ENCODE results near the gene C11orf97. TPM values are rescaled to one million over a fixed set of nuclear protein-coding genes. Genes with fewer than 3 reads are reported as not detected.
"Not testable (repeated sequence)": the region's sequence is repeated elsewhere in the genome, so short reads cannot be mapped to it uniquely, and the experiment has no call there.

The C11orf97 gene, protein sequence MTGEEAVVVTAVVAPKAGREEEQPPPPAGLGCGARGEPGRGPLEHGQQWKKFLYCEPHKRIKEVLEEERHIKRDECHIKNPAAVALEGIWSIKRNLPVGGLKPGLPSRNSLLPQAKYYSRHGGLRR
- total RNA-seq (2014; rRNA removed; shearing (Covaris generic); ENCODE audit: low replicate concordance), result not detected in 2 replicates

DNA sequence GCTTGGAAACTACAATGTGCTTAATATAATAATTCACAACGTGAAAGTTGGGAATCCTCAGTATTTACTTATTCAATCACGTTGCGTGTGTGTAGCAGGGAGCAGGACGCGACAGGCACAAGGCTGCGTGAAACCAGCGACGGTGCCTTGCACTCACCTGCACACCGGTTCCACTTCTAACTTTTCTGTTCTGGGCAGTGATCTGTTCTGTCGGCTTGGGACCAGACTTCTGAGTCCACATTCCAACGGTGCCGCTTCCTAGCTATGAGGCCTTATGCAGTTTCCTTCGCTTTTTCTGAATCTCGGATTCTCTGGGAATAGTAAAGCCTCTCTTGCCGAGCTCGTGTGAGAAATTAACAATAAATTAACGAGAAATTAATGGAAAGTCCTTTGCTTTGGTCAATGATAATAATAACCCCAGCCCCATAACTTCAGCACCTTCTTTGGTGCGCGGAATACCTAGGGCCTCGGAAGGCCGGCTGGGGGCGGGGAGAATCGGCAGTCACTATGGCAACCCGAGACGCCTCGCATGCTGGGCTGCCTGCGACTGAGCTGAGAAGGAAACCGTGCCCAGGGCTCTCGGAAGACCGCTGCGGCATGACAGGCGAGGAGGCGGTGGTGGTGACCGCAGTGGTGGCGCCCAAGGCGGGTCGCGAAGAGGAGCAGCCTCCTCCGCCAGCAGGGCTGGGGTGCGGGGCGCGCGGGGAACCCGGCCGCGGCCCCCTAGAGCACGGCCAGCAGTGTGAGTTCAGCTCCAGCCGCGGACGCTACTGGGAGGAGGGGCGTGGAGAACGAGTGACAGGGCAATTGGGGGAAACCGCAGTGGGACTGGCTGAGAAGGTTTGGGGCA lies at the start of gene C11orf97:
Gene C11orf97, plus strand, starts transcription at position 530 of the 850 bp plus-strand sequence. Its CDS starts 68 bp downstream, at position 598.
- DNase-seq, result peak; percentile 37
- no peaks in the 10 kb centered on the region for H3K36me3 ChIP-seq
- H3K27me3 ChIP-seq, result no peaks in the 10 kb centered on the region
- H3K9me3 ChIP-seq, result peaks cover 4% of the 10 kb centered on the region; the same call in 1 of the 2 replicates
- peak within 1 kb of the TSS; percentile 52 for H3K4me3 ChIP-seq

DNA sequence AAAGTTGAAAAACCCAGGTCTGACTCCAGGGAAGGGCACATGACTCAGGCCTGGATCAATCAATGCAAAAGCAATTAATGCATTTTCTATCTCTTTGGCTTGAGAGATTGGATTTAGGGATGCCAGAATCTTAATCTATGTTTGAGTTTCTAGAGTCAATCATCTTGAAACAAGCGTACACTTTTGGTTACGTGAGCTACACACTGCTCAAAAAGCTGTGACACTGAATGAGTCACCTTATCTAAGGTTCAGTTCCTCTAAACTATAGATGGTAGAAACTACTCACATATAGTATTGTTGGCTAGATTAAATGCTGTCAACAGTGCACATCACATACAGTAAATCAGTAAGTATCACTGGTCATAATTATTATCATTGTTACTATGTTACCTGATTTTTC lies 42.8 kb upstream of the C11orf97 start:
- no peak overlapping the region for H3K4me3 ChIP-seq
- H3K9me3 ChIP-seq, result no peaks in the 10 kb centered on the region
- DNase-seq, result no peak
- peaks cover 23% of the 10 kb centered on the region for H3K36me3 ChIP-seq
- no peaks in the 10 kb centered on the region for H3K27me3 ChIP-seq

DNA sequence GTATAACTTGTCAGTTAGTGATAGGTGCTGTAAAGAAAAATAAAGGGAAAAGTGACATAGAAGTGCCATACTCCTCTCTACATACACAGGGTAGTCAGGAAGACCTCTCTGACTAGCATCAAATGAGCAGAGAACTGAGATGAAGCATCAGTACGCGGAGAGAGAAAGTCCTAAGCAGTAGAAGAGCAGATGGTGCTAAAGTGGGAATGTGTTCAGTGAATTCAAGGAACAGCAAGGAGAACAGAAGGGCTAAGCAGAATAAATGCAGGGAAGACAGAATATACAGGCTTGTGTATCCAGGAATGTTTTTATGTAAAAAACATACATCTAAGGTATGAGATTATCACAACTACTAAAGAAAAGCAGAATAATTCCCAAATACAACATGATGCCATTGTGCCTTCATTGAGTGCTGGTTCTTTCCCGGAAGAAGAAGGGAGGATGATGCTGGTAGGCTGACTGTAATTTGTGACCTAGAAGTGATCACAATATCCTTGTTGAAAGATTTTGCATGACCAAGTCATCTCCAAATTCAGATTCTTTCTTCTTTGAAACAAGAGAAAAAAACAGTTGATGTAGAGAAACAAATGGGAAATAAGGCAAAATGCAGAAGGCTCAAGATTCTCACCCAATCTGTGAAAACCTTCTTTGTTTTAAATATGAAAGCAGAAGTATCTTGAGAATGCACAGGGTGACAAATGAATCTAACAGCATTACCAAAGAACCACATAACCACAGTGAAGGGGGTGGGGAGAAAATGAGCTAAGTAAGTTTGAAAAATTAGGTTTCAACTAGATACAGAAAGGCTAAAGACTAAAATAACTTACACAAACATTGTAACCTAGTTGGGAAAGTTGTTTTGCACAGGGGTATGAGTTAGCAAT lies 39.1 kb upstream of the C11orf97 start:
- no peaks in the 10 kb centered on the region for H3K27me3 ChIP-seq
- no peak overlapping the region for H3K4me3 ChIP-seq
- DNase-seq, result no peak
- H3K36me3 ChIP-seq, result peaks cover 32% of the 10 kb centered on the region
- H3K9me3 ChIP-seq, result no peaks in the 10 kb centered on the region

DNA sequence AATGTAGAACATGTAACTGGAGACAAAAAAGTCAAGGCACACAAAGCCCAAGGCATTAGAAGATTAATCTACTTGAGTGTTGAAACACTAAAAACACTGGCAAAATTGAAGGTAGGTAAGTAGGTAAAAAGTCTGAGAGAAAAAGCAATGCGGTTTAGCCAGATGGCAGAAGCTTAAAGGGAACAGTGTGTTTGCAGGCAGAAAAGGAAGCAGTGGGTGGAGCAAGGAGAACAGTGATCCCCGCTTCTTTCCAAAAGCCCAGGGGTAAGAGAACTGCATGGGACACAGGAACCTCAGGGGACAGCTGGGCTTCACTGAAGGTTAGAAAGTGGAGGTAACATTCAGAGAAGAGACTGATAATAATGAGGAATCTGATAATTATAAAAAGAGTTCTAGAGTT lies 34.6 kb upstream of the C11orf97 start:
- Histone ChIP-seq H3K4me3 (no peak overlapping the region), H3K9me3 (no peaks in the 10 kb centered on the region), H3K36me3 (peaks cover 21% of the 10 kb centered on the region), H3K27me3 (no peaks in the 10 kb centered on the region)
- DNase-seq, result no peak

DNA sequence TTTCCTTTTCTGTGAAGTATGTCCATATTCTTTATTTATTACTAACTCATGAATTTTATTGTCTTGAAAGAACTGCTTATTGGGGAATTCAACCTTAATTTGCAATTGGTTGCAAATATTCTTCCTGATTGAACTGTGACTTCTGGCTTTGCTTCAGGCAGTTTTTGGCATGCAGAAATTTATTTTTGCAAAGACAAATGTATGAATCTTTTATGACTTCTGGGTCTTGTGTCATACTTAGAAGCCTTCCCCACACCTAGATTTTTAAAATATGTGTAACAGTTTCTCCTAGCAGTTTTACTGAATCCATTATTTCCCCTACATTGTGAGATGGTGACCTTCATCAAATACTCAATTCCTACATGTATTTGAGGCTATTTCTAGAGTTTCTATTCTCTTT lies 30.9 kb upstream of the C11orf97 start:
- Histone ChIP-seq H3K36me3 (peaks cover 33% of the 10 kb centered on the region), H3K9me3 (no peaks in the 10 kb centered on the region), H3K4me3 (no peak overlapping the region), H3K27me3 (no peaks in the 10 kb centered on the region)
- no peak for DNase-seq

DNA sequence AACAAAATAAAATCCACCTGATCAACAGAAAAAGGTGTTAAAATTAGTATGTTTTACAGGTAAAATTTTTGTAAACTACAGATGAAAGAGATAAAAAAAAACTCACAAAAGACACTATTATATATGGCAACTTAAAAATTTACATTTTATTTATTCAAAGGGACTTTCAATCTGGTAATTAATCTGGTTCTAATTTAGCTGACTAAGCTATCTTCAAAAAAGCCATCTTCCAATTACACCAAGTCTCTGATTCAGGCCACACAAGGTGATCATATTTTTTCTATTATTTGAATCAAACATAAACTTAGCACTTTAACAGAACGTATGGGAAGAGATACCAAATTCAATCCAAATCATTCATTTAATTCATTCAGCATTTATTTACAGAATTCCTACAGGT lies 26.2 kb upstream of the C11orf97 start:
- Histone ChIP-seq H3K27me3 (no peaks in the 10 kb centered on the region), H3K36me3 (peaks cover 70% of the 10 kb centered on the region), H3K4me3 (no peak overlapping the region), H3K9me3 (no peaks in the 10 kb centered on the region)
- DNase-seq, result no peak

DNA sequence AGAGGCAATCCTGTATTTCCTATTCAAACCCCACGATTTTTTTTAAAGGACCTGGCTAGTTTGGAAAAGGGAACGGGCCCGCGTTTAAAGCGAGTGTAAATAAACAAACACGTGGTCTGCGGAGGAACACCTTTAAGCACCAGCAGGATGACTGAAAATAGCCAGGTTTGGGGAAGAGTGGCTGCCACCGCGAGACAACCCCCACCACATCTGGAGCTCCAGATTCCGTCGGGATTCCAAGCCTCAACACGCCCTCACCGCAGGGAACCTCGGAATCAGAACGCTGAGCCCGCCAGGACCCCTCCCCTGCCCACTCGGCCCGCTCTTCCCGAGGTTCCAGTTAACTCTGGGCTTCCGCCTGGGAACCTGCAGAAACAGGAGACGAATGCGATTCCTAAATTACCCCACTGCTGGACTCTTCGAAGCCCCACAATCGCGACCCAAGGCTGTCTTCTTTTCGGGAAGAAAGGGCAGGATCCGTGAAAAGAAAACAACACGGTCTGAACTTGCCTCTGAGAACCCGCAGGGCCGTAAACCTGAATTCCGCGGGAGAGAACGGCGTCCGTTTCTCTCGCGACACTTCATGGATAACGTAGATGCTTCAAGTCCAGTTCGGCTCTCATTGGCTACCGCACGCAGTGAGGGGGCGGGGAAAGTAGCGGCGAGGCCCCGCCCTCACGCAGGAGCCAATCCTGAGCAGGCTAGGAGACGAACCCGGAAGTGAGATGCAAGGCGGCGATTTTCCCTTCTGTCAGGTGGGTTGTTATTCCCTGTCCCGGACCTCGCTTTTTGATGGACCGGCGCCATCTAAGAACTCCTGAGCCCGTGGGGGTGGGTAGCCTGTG lies 18.8 kb upstream of the C11orf97 start, which contains the start of the genes ANKRD49 and MRE11:
Gene ANKRD49, plus strand, starts transcription at position 704 of the 845 bp plus-strand sequence. CDS start 2,710 bp downstream, outside the sequence.
Gene MRE11, minus strand, starts transcription at position 564 of the 845 bp plus-strand sequence. CDS start 1,043 bp downstream, outside the sequence.
- DNase-seq, result peak; percentile 97
- H3K27me3 ChIP-seq, result no peaks in the 10 kb centered on the region
- peak within 1 kb of the TSS; percentile 91 for H3K4me3 ChIP-seq
- no peaks in the 10 kb centered on the region for H3K9me3 ChIP-seq
- peaks cover 24% of the 10 kb centered on the region for H3K36me3 ChIP-seq

DNA sequence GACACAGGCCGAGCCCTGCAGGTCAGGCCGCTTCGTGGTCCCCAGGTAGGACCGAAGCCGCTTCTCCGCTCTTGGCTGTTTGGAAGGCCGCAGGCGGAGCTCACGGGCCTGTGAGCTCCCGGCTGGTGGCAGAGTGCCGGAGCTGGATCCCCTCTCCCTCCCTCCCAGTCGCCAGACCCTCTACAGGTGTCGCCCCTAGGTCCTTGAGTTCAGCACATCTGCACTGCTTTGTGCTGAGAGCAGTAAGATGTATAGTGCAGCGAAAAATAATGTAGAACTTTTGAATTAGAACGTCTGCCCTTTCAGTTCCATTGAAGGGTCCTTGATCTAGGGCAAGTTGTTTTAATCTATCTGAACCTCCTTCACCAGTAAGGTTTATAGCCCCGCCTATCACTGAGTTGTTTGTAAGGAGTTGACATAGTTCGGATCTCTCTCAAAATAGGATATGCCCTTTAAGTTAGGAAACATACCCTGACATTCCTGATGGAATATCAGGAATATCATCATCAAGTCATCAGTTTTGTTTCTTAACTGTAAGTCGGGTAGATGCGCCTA lies 18.1 kb upstream of the C11orf97 start:
- no peak for DNase-seq
- Histone ChIP-seq H3K4me3 (peak overlapping the region; percentile 91), H3K27me3 (no peaks in the 10 kb centered on the region), H3K9me3 (no peaks in the 10 kb centered on the region), H3K36me3 (peaks cover 27% of the 10 kb centered on the region)

DNA sequence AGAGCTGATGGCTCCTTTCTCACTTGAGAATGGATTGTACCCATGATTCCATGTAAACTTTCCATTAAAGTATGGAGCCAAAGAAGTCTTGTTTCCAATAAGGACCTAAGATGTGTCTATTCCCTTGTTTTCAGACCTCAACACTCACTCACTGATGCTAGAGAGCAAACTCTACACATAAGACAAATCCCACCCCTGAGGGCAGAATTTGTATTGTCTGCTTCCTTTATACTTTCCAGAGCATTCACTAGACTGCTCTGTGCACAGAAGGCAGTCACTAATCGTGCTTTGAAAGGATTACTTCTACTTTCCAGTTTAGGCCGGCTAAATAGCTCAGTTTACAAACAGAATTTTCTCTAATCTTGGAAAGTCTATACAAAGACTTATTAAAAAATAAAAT lies 12.1 kb upstream of the C11orf97 start:
- H3K27me3 ChIP-seq, result no peaks in the 10 kb centered on the region
- peaks cover 10% of the 10 kb centered on the region for H3K36me3 ChIP-seq
- DNase-seq, result no peak
- no peaks in the 10 kb centered on the region for H3K9me3 ChIP-seq
- no peak overlapping the region for H3K4me3 ChIP-seq

DNA sequence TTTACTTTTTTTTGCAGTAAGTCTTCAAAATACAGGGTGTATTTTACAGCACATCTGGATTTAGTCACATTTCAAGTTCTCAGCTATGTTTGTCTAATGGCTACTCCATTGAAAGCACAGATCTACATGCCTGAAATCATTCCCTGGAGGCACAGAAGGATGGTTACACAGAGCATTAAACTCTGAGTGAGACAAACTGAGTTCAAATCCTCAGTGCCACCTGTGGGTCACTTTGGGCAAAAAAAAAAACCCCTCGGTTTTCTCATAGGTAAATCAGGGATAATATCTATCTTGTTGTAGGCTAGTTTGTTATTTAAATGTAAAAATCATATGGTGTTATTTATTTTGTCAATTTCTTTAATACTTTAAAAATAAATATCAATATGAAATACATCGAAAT lies 10.7 kb upstream of the C11orf97 start:
- Histone ChIP-seq H3K9me3 (no peaks in the 10 kb centered on the region), H3K36me3 (peaks cover 10% of the 10 kb centered on the region), H3K27me3 (no peaks in the 10 kb centered on the region), H3K4me3 (no peak overlapping the region)
- no peak for DNase-seq

DNA sequence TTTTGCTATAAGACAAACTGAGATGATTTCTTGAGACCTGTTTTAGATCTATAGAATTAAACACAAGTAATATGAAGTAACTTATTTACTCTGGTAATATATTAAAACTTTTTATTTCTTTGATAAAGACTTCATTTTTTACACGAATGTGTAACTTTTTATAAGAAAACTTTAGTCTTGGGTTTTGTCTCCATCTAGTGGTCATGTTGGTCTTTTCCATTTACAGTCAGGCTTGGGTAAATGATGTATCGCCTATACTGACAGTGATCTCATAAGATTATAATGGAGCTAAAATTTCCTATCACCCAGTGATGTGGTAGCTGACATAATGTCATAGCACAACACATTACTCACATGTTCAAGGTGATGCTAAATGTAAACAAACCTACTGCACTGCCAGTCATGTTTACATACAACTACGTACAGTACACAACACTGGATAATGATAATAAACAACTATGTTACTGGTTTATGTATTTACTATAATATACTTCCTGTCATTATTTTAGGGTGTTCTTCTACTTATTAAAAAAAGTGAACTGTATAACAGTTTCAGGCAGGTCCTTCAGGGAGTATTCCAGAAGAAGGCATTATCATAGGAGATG lies 7.5 kb upstream of the C11orf97 start:
- H3K36me3 ChIP-seq, result no peaks in the 10 kb centered on the region
- no peaks in the 10 kb centered on the region for H3K27me3 ChIP-seq
- no peak overlapping the region for H3K4me3 ChIP-seq
- H3K9me3 ChIP-seq, result no peaks in the 10 kb centered on the region
- DNase-seq, result no peak

DNA sequence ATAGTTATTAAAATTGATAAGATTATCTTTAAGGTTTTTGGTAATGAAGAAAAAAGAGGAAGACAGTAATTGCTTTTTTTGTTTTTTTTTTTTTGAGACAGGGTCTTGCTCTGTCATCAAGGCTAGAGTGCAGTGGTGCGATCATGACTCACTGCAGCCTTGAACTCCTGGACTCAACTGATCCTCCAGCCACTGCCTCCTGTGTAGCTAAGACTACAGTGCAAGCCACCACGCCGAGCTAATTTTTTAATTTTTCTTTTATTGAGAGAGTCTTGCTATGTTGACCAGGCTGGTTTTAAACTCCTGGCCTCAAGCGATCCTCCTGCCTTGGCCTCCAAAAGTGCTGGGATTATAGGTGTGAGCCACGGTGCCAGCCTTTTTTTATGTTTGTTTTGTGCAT lies 5.7 kb upstream of the C11orf97 start:
- not testable (repeated sequence) for H3K9me3 ChIP-seq, H3K27me3 ChIP-seq, H3K36me3 ChIP-seq, H3K4me3 ChIP-seq, DNase-seq

DNA sequence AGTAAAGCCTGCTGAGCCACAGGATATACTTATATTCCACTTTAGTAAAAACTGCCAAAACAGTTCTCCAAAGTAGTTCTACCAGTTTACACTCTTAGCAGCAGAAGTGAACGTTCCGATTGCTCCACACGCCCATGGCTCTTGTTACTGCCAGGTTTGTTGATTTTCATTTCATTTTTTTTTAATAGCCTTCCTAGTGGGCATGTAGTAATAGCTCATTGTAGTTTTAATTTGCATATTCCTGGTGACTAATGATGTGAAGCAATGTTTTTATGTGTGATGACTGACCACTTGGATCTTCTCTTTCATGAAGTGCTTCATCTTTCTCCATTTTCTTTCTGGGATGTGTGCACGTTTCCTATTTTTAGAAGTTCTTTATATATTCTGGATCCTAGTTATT lies 4.8 kb upstream of the C11orf97 start:
- DNase-seq, result no peak
- H3K9me3 ChIP-seq, result peaks cover 4% of the 10 kb centered on the region; the same call in 1 of the 2 replicates
- no peaks in the 10 kb centered on the region for H3K36me3 ChIP-seq
- H3K4me3 ChIP-seq, result no peak overlapping the region
- no peaks in the 10 kb centered on the region for H3K27me3 ChIP-seq

DNA sequence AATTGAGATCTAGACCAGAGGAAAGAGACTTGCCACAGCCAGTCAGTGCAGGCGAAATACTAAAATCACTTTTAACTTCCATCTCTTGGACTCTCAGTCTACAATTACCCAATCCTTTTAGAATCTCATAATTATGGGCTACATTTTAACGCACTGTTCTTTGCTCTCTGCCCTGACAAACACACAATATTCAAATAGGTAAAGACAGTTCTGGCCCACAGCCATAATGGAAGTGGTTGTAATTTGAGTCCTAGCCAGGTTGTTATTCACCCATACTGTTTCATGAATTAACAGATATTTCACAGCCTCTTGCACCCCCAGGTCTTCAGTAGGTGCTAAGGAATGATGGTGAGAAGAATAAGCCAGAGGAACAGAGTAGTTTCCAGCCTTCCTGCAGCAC lies 830 bp downstream of the C11orf97 start:
- no peak for DNase-seq
- no peak overlapping the region for H3K4me3 ChIP-seq

DNA sequence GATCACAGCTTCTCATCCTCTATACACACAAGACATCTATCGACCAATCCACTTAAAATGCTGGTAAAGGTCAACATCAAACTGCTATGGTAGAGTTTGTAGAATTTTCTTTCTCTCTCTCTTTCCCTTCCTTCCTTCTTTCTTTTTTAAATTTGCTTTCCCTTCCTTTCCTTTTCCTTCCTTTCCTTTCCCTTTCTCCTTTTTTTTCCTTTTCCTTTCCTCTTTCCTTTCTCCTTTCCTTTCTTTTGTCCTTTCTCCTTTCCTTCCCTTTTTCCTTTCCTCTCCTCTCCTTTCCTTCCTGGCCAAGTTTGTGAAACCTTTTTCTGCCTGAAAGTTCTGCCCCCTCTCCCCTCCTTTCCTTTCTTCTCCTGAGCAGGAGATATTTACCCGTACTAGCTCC lies 3.1 kb downstream of the C11orf97 start:
- DNase-seq, result no peak
- Histone ChIP-seq H3K36me3 (no peaks in the 10 kb centered on the region), H3K27me3 (no peaks in the 10 kb centered on the region), H3K4me3 (no peak overlapping the region), H3K9me3 (peaks cover 2% of the 10 kb centered on the region; the same call in 1 of the 2 replicates)

More for the DNA sequence above, 830 bp downstream of the C11orf97 start:
- H3K36me3 ChIP-seq, result no peaks in the 10 kb centered on the region
- H3K27me3 ChIP-seq, result no peaks in the 10 kb centered on the region
- peaks cover 4% of the 10 kb centered on the region; the same call in 1 of the 2 replicates for H3K9me3 ChIP-seq
